Measurements from ENCODE around the gene LTN1. TPM values are rescaled to one million over a fixed set of nuclear protein-coding genes. Genes with fewer than 3 reads are reported as not detected.

The LTN1 gene
- total and polyA plus RNA-seq, 8 donors: 3.1 to 63.3 (median 9.0) TPM

DNA sequence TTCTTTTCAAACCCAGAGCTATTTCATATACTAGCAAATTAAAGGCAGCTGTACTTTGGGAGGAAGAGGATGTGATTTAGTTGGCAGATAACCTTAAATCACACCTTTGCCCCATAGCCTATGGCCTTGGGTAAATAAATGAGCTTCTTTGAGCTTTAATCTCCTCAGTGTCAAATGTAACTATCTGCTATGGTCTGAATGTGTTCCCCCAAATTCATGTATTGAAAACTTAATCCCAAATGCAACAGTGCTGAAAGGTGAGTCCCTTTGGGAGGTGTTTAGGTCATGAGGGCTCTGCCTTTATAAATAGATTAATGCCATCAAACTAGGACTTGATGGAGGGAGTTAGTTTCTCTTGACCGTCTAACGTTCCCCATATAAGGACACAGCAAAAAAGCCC, 85.8 kb downstream of the LTN1 start:
- no peak overlapping the region for H3K27ac ChIP-seq
- no peak overlapping the region for H3K4me3 ChIP-seq
- H3K36me3 ChIP-seq: no peaks in the 10 kb centered on the region
- TF ChIP-seq, protein P1, sequence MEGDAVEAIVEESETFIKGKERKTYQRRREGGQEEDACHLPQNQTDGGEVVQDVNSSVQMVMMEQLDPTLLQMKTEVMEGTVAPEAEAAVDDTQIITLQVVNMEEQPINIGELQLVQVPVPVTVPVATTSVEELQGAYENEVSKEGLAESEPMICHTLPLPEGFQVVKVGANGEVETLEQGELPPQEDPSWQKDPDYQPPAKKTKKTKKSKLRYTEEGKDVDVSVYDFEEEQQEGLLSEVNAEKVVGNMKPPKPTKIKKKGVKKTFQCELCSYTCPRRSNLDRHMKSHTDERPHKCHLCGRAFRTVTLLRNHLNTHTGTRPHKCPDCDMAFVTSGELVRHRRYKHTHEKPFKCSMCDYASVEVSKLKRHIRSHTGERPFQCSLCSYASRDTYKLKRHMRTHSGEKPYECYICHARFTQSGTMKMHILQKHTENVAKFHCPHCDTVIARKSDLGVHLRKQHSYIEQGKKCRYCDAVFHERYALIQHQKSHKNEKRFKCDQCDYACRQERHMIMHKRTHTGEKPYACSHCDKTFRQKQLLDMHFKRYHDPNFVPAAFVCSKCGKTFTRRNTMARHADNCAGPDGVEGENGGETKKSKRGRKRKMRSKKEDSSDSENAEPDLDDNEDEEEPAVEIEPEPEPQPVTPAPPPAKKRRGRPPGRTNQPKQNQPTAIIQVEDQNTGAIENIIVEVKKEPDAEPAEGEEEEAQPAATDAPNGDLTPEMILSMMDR (IDR thresholded peaks at IDR 0.05): no peak
- TF ChIP-seq POLR2AphosphoS5 (IDR thresholded peaks at IDR 0.05) (no peak), EP300 (IDR thresholded peaks at IDR 0.05) (no peak), POLR2A (IDR thresholded peaks at IDR 0.05) (no peak)
- no peak for DNase-seq
- no peaks in the 10 kb centered on the region for H3K27me3 ChIP-seq
- intact Hi-C loops (cut with DNase I; ENCODE audit: low total_unique reads): no loop called here
- 71 to 83% (median 80%) methylated on average over 2 of the region's 2 CpGs for WGBS, 5 donors
- H3K9me3 ChIP-seq: no peaks in the 10 kb centered on the region
- H3K4me1 ChIP-seq: no peaks in the 10 kb centered on the region

GRCh38 chr21:28906236-28906635, 86.4 kb downstream of the LTN1 start:
- intact Hi-C loops (cut with DNase I; ENCODE audit: low total_unique reads): no loop called here
- TF ChIP-seq POLR2AphosphoS5 (IDR thresholded peaks at IDR 0.05) (no peak), POLR2A (IDR thresholded peaks at IDR 0.05) (no peak), EP300 (IDR thresholded peaks at IDR 0.05) (no peak)
- TF ChIP-seq, protein P1 (IDR thresholded peaks at IDR 0.05): no peak
- Histone ChIP-seq H3K36me3 (no peaks in the 10 kb centered on the region), H3K27me3 (no peaks in the 10 kb centered on the region), H3K9me3 (no peaks in the 10 kb centered on the region), H3K27ac (no peak overlapping the region), H3K4me3 (no peak overlapping the region), H3K4me1 (no peaks in the 10 kb centered on the region)
- 79 to 88% (median 84%) methylated on average over 1 of the region's 1 CpG for WGBS, 5 donors
- DNase-seq: no peak

DNA sequence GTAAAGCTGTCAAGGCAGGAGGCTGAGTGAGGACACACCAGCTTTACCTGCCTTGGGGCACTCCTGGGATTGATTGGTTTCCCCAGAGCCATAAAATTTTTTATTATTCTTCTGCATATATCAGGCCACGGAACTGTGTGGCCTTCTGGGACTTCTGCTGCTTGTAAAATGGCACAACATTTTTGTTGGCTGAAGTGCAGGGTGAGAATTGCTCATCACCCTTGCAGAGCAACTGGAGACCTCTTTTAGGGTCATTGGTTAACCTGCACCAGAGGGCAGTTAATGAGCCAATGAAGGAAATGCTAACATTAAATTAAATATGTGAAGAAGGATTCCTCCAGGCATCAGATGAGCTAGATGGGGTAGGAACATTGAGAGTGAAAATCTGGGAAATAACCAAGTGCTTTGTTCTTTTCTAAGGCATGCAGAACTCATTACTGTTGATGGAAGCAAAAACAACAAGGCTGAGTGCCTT, 87.7 kb downstream of the LTN1 start:
- 66 to 85% (median 73%) methylated on average over 1 of the region's 1 CpG for WGBS, 5 donors
- H3K27me3 ChIP-seq: no peaks in the 10 kb centered on the region
- no peaks in the 10 kb centered on the region for H3K9me3 ChIP-seq
- no peak for DNase-seq
- H3K36me3 ChIP-seq: no peaks in the 10 kb centered on the region
- intact Hi-C loops (cut with DNase I; ENCODE audit: low total_unique reads): no loop called here
- no peaks in the 10 kb centered on the region for H3K4me1 ChIP-seq
- H3K4me3 ChIP-seq: no peak overlapping the region
- no peak overlapping the region for H3K27ac ChIP-seq
- no peak for TF ChIP-seq POLR2AphosphoS5 (IDR thresholded peaks at IDR 0.05)
- no peak for TF ChIP-seq EP300 (IDR thresholded peaks at IDR 0.05)
- no peak for TF ChIP-seq POLR2A (IDR thresholded peaks at IDR 0.05)
- TF ChIP-seq, protein P1 (IDR thresholded peaks at IDR 0.05): no peak

GRCh38 chr21:28903448-28903847, 89.2 kb downstream of the LTN1 start:
- TF ChIP-seq, protein P1 (IDR thresholded peaks at IDR 0.05): no peak
- no peak for TF ChIP-seq POLR2AphosphoS5 (IDR thresholded peaks at IDR 0.05)
- no peak for TF ChIP-seq EP300 (IDR thresholded peaks at IDR 0.05)
- no peak for TF ChIP-seq POLR2A (IDR thresholded peaks at IDR 0.05)
- H3K36me3 ChIP-seq: no peaks in the 10 kb centered on the region
- no peaks in the 10 kb centered on the region for H3K27me3 ChIP-seq
- H3K4me3 ChIP-seq: no peak overlapping the region
- H3K9me3 ChIP-seq: no peaks in the 10 kb centered on the region
- no peaks in the 10 kb centered on the region for H3K4me1 ChIP-seq
- WGBS, 5 donors: 89 to 97% (median 91%) methylated on average over 14 to 18 of the region's 18 CpGs
- H3K27ac ChIP-seq: no peak overlapping the region
- no peak for DNase-seq
- intact Hi-C loops (cut with DNase I; ENCODE audit: low total_unique reads): no loop called here
